K562 (cell line): ENCODE results near the gene ARHGAP4. TPM values are rescaled to one million over a fixed set of nuclear protein-coding genes. Genes with fewer than 3 reads are reported as not detected.

Experiments
- ATF2 ChIP-seq: sonication (generic); formaldehyde crosslinking; IDR thresholded peaks from 2 replicates; pipeline ENCODE4 v1.8.1; 2022; ENCODE audit warnings: missing genetic modification reagents
- E2F1 ChIP-seq: sonication (generic); formaldehyde crosslinking; IDR thresholded peaks from 2 replicates; pipeline ENCODE4 v1.8.1; 2023; ENCODE audit warnings: mild to moderate bottlenecking, missing genetic modification reagents, moderate library complexity
- RBM22 ChIP-seq: fragments of 200-400 bp; formaldehyde crosslinking; IDR thresholded peaks from 2 replicates; pipeline ENCODE4 v1.6.1; 2018; ENCODE audit warnings: low read length, low read depth; ENCODE audit not compliant: poor library complexity, severe bottlenecking
- SETDB1 ChIP-seq: IDR thresholded peaks from one replicate; pipeline ENCODE4 v1.6.1; 2012; ENCODE audit warnings: low read length, control low read depth, inconsistent platforms
- SRSF1 ChIP-seq: fragments of 200-400 bp; formaldehyde crosslinking; IDR thresholded peaks from 2 replicates; pipeline ENCODE4 v1.6.1; 2017; ENCODE audit warnings: mild to moderate bottlenecking, low read depth, low read length, moderate library complexity
- TAF7 ChIP-seq: fragments of 450-650 bp; IDR thresholded peaks from 2 replicates; pipeline ENCODE4 v1.6.1; 2016; ENCODE audit warnings: missing genetic modification characterization, missing compliant biosample characterization
- USF1 ChIP-seq: sonication (generic); formaldehyde crosslinking; IDR thresholded peaks from 2 replicates; pipeline ENCODE4 v1.9.0; 2022; ENCODE audit warnings: mild to moderate bottlenecking, missing genetic modification reagents
- VEZF1 ChIP-seq: fragments of 200-800 bp; sonication (Bioruptor generic); IDR thresholded peaks from 2 replicates; pipeline ENCODE4 v1.6.1; 2017; ENCODE audit warnings: missing genetic modification characterization, missing compliant biosample characterization
- ZBTB17 ChIP-seq: fragments of 450-650 bp; formaldehyde crosslinking; IDR thresholded peaks from 2 replicates; pipeline ENCODE4 v1.4.0; 2020; ENCODE audit warnings: mild to moderate bottlenecking
- ZNF644 ChIP-seq: fragments of 200-800 bp; sonication (Bioruptor generic); IDR thresholded peaks from 2 replicates; pipeline ENCODE4 v1.6.1; 2016; ENCODE audit warnings: low read depth, missing genetic modification characterization, missing compliant biosample characterization
- polyA plus RNA-seq, 8 experiments: library from polyadenylated mRNA; depleted of rRNA in 4 of 8; stranded (reverse) in 5 of 8; unstranded in 3 of 8; fragments of >200 nt; fragmentation: Nextera tagmentation in 2 of 8; fragmentation: Illumina TruSeq in 1 of 8; extraction: Ambion mirVana in 2 of 8; extraction: Trizol in 1 of 8; gene quantifications; 2 replicates each; pipeline versions ENCODE4 v1.2.1 to v1.2.3, GENCODE V29; 2011 to 2014; ENCODE audit warnings: inconsistent platforms in 1 of 8, missing spikeins in 1 of 8
- total RNA-seq, 7 experiments: library from RNA; depleted of rRNA in 6 of 7; stranded (reverse); fragments of >200 nt in 6 of 7; fragmentation: Illumina TruSeq in 2 of 7; extraction: Trizol in 2 of 7; gene quantifications; 2 replicates each; pipeline versions ENCODE4 v1.2.1 to v1.2.3, GENCODE V29; 2011 to 2021; ENCODE audit warnings: low replicate concordance in 1 of 7

The ARHGAP4 gene
- total and polyA plus RNA-seq, 9 of the 15 experiments (the other 6 are each of a cell fraction or from before 2014, with no cell fraction given): 0.30 to 81.8 (median 13.5) TPM

DNA sequence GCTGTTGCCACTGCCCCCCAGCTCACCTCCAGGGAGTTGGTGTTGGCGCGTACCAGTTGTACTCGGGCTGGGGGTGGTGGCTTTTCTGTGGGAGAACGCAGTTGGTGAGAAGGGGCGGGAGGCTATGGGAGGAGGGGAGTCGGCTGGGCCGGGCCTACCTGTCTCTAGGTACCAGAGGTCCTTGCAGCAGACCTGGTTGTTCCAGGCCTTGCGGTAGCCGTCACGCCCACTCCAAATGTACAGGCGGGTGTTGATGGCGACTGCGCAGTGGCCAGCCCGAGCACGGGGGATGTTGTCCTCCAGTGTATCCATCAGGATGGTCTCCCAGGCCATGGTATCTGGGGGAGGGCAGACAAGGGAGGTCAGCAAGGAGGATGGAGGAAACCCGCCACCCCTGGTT, 34.0 kb upstream of the ARHGAP4 start (continued):
- TF ChIP-seq ATF2 (CRISPR knock-in tag): no peak
- TF ChIP-seq SRSF1: no peak
- no peak for TF ChIP-seq SETDB1
- no peak for TF ChIP-seq USF1 (CRISPR knock-in tag)
- no peak for TF ChIP-seq ZNF644 (tag)
- no peak for TF ChIP-seq RBM22
- no peak for TF ChIP-seq TAF7 (tag)
- no peak for TF ChIP-seq E2F1
- TF ChIP-seq ZBTB17: no peak
- no peak for TF ChIP-seq VEZF1 (CRISPR knock-in tag)
- TF ChIP-seq, all 486 proteins: peak for 0
